Right lobe of liver (tissue), 6 donors: ENCODE results near the gene ANK2. TPM values are rescaled to one million over a fixed set of nuclear protein-coding genes. Genes with fewer than 3 reads are reported as not detected.

ENCODE experiments used
- ATAC-seq, 4 donors: fragments of 200-7000 bp; cut with Tn5 transposase; one replicate each; pipeline ENCODE4 v1.9.1; 2020; ENCODE audit warnings: mild to moderate bottlenecking in 4 of 4, moderate library complexity in 4 of 4
- DNase-seq, 3 donors: peaks; one replicate each; pipeline ENCODE4 v3.0.0-alpha.2; 2020
- H3K27ac ChIP-seq, 3 donors: fragments of 200-600 bp; one replicate each; pipeline ENCODE4 v1.8.0; 2022
- H3K27me3 ChIP-seq, 2 donors: fragments of 200-600 bp; one replicate each; pipeline ENCODE4 v1.8.0; 2022
- H3K36me3 ChIP-seq, 4 donors: fragments of 200-600 bp; sonication (generic) in 1 of 4; one replicate each; pipeline versions ENCODE4 v1.5.1 to v1.8.0; 2017 to 2022; ENCODE audit warnings: control low read depth in 1 of 4
- H3K4me1 ChIP-seq, 4 donors: fragments of 200-600 bp; sonication (generic) in 1 of 4; one replicate each; pipeline versions ENCODE4 v1.5.1 to v1.8.0; 2017 to 2022; ENCODE audit warnings: control low read depth in 1 of 4
- H3K4me3 ChIP-seq, 3 donors: fragments of 200-600 bp; one replicate each; pipeline ENCODE4 v1.8.0; 2022
- H3K9me3 ChIP-seq, 4 donors: fragments of 200-600 bp; sonication (generic) in 1 of 4; one replicate each; pipeline versions ENCODE4 v1.5.1 to v1.8.0; 2017 to 2022; ENCODE audit warnings: control low read depth in 1 of 4
- POLR2A ChIP-seq: fragments of 450-650 bp; IDR thresholded peaks from one replicate; pipeline ENCODE4 v1.6.1; 2017; ENCODE audit warnings: antibody characterized with exemption, mild to moderate bottlenecking
- WGBS: methylation state at CpG from one replicate; pipeline ENCODE4 v1.1.6; 2018; ENCODE audit warnings: low coverage, low lambda C conversion rate; ENCODE audit not compliant: insufficient coverage; ENCODE audit errors: missing lambda C conversion rate; 5-methylcytosine and 5-hydroxymethylcytosine counted together
- intact Hi-C, 2 donors: fragments of 100-400 bp; cut with DNase I; formaldehyde crosslinking; loops; one replicate each; pipeline versions ENCODE4 v1.11.2 to v1.14.1; 2022
- total RNA-seq, 6 experiments: library from RNA; depleted of rRNA in 2 of 6; stranded (reverse); fragments of >200 nt in 2 of 6; fragmentation: NEBNext Ultra II Directional in 3 of 6; extraction: Animal tissue kit (Norgen Biotek cat#: 25700) in 3 of 6; gene quantifications; one replicate each; pipeline versions ENCODE4 v1.1.0 to v1.2.4, GENCODE V29; 2016 to 2023
- TF ChIP-seq, protein P1 (sequence below), 4 donors: fragments of 200-600 bp in 3 of 4; fragments of 450-650 bp in 1 of 4; IDR thresholded peaks; one replicate each; pipeline versions ENCODE4 v1.5.1 to v1.8.0; 2016 to 2022; ENCODE audit warnings: antibody characterized with exemption in 4 of 4, mild to moderate bottlenecking in 2 of 4
- donor health status: DM: no; HTN: yes; CAD: no.
- donor health status: DM: no; HTN: no; CAD: no.
- donor health status: DM: no; HTN: no; CAD: no.
- donor health status: DM: no; HTN: yes; CAD: no.
- donor health status: DM: no; HTN: yes; CAD: no.

The ANK2 gene
- total RNA-seq, 6 experiments from 2014 or later = 0.61 to 1.7 (median 1.1) TPM

DNA sequence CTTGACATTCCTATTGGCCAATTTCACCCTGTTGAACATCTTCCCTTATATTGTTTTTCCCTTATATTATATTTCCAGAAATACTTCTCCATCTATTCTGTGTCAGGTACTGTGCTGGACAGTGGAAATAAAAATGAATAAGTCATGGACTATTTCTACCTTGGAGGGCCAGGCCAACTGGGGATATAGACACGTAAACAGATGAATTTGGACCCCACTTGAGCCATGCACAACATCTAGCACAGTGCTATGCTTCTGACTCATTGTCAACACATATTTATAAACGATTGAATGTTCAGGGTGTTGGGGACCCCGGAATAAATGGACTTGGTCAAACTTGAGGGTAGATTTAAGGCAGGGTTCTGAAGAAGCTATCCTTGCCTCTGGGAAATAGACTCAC is 111.1 kb downstream of the ANK2 start:
- 69% methylated on average over 3 of the region's 3 CpGs for WGBS
- Histone ChIP-seq H3K36me3 (no peaks in the 10 kb centered on the region), H3K27me3 (no peaks in the 10 kb centered on the region), H3K4me3 (no peak overlapping the region), H3K9me3 (no peaks in the 10 kb centered on the region), H3K4me1 (no peaks in the 10 kb centered on the region), H3K27ac (no peak overlapping the region)
- intact Hi-C loops = no loop called here
- no peak for ATAC-seq
- no peak for DNase-seq
- TF ChIP-seq POLR2A = no peak
- TF ChIP-seq, protein P1, sequence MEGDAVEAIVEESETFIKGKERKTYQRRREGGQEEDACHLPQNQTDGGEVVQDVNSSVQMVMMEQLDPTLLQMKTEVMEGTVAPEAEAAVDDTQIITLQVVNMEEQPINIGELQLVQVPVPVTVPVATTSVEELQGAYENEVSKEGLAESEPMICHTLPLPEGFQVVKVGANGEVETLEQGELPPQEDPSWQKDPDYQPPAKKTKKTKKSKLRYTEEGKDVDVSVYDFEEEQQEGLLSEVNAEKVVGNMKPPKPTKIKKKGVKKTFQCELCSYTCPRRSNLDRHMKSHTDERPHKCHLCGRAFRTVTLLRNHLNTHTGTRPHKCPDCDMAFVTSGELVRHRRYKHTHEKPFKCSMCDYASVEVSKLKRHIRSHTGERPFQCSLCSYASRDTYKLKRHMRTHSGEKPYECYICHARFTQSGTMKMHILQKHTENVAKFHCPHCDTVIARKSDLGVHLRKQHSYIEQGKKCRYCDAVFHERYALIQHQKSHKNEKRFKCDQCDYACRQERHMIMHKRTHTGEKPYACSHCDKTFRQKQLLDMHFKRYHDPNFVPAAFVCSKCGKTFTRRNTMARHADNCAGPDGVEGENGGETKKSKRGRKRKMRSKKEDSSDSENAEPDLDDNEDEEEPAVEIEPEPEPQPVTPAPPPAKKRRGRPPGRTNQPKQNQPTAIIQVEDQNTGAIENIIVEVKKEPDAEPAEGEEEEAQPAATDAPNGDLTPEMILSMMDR (IDR thresholded peaks at IDR 0.05) = no peak

- no peaks in the 10 kb centered on the region for H3K9me3 ChIP-seq
- no peaks in the 10 kb centered on the region for H3K36me3 ChIP-seq
- ATAC-seq (peak in 1 of 4 donors; percentile 14), DNase-seq (no peak)
- H3K27me3 ChIP-seq = no peaks in the 10 kb centered on the region
- intact Hi-C loops = no loop called here
- H3K27ac ChIP-seq = no peak overlapping the region
- H3K4me1 ChIP-seq = no peaks in the 10 kb centered on the region
- 100% methylated on average over 1 of the region's 1 CpG for WGBS
- H3K4me3 ChIP-seq = no peak overlapping the region
- TF ChIP-seq, protein P1 (IDR thresholded peaks at IDR 0.05) = no peak
- TF ChIP-seq POLR2A = no peak
Observed at GRCh38 chr4:113162089-113162488, 112.6 kb downstream of the ANK2 start.

- H3K4me3 ChIP-seq = no peak overlapping the region
- TF ChIP-seq, protein P1 (IDR thresholded peaks at IDR 0.05) = no peak
- no peak for TF ChIP-seq POLR2A
- intact Hi-C loops = no loop called here
- WGBS = 50% methylated on average over 5 of the region's 5 CpGs
- H3K36me3 ChIP-seq = no peaks in the 10 kb centered on the region
- no peak overlapping the region for H3K27ac ChIP-seq
- H3K27me3 ChIP-seq = no peaks in the 10 kb centered on the region
- no peak for ATAC-seq
- no peaks in the 10 kb centered on the region for H3K4me1 ChIP-seq
- H3K9me3 ChIP-seq = no peaks in the 10 kb centered on the region
- DNase-seq = no peak
Observed at GRCh38 chr4:113169368-113169767, 119.9 kb downstream of the ANK2 start.

GRCh38 chr4:113170115-113170804 is 120.8 kb downstream of the ANK2 start:
- no peaks in the 10 kb centered on the region for H3K4me1 ChIP-seq
- no peak for TF ChIP-seq POLR2A
- TF ChIP-seq, protein P1 (IDR thresholded peaks at IDR 0.05) = no peak
- 74% methylated on average over 5 of the region's 5 CpGs for WGBS
- no peak overlapping the region for H3K27ac ChIP-seq
- no peaks in the 10 kb centered on the region for H3K36me3 ChIP-seq
- no peaks in the 10 kb centered on the region for H3K27me3 ChIP-seq
- no peak for DNase-seq
- ATAC-seq = no peak
- H3K9me3 ChIP-seq = no peaks in the 10 kb centered on the region
- intact Hi-C loops = no loop called here
- H3K4me3 ChIP-seq = no peak overlapping the region
